ENCODE results near the gene CDC14B. TPM values are rescaled to one million over a fixed set of nuclear protein-coding genes. Genes with fewer than 3 reads are reported as not detected.
A peak's percentile ranks its signal among the peaks of the same experiment; 100 is the strongest.
"Not testable (repeated sequence)": the region's sequence is repeated elsewhere in the genome, so short reads cannot be mapped to it uniquely, and the experiment has no call there.

The CDC14B gene
- total and polyA plus RNA-seq, 2 donors (not counting 1 experiment from before 2014, with no cell fraction given): 2.8 to 8.5 TPM

DNA sequence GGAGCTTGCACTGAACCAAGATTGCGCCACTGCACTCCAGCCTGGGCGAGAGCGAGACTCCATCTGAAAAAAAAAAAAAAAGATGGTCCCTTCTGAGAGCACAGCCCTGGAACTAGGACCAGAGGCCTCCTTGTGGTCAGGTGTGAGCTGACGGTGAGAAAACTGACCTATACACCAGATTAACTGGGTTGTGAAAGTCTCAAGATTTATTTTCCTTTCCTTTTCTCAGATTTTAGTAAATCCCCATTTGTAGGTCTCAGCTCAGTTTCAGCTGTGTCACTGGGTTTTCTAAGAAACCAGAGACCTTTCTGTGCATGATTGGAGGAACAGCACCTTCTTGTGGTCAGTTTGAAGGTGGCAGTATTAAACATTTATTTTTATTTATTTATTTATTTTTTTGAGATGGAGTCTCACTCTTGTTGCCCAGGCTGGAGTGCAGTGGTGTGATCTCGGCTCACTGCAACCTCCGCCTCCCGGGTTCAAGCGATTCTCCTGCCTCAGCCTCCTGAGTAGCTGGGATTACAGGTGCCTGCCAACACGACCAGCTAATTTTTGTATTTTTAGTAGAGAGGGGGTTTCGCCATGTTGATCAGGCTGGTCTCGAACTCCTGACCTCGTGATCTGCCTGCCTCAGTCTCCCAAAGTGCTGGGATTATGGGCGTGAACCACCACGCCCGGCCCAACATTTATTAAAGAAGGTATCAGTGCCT is 47.2 kb upstream of the CDC14B start:
- not testable (repeated sequence) for H2AFZ ChIP-seq (ENCODE audit: insufficient read depth, low read depth, low read length, poor library complexity, severe bottlenecking); H3K27ac Mint-ChIP-seq
- intact Hi-C loops (cut with micrococcal nuclease): loop anchor here (1.0 kb wide), 1 partner anchor 340 kb away; no protein-coding TSS in a partner anchor

DNA sequence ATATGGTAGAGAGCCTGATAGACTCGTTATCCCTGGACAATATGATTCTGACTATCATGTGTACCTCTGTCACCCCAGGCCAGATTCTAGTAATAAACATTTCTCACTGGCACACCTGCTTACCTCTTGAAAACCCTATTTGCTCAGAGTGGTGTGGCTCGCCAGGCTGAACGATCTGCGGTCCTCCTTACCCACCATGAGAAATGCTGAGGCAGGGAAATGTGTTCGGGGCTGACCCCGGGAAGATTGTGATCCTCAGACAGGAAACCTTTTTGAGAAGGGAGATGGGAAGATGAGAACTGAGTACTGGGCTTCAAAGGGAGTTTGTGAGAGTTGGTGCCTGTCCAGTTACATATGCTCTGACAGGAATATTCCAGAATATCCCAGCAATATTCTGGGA is 46.1 kb upstream of the CDC14B start:
- POLR2A ChIA-PET: no interaction called here
- no peak for ATAC-seq (ENCODE audit: low read depth)
- Histone ChIP-seq H3K4me2 (replicated peaks; ENCODE audit: low read depth, low read length, poor library complexity, severe bottlenecking) (no peak overlapping the region), H2AFZ (ENCODE audit: insufficient read depth, low read depth, low read length, poor library complexity, severe bottlenecking) (no peak overlapping the region), H3K27ac (ENCODE audit: low read length in 2 of 2) (no peak overlapping the region), H3K9ac (ENCODE audit: low read length) (no peak overlapping the region), H3K9me3 (ENCODE audit: control extremely low read depth in 1 of 3, control insufficient read depth in 2 of 3, insufficient read depth in 1 of 3, low read length in 2 of 3) (no peaks in the 10 kb centered on the region), H3K79me2 (ENCODE audit: control insufficient read depth, insufficient read depth, low read length) (no peaks in the 10 kb centered on the region), H3K36me3 (replicated peaks in 1 of 2; ENCODE audit: control extremely low read depth in 1 of 2, control insufficient read depth in 1 of 2, extremely low read depth in 1 of 2, insufficient read depth in 2 of 2, low read length in 1 of 2) (no peaks in the 10 kb centered on the region), H3K4me3 (ENCODE audit: control extremely low read depth in 1 of 5, extremely low read depth in 1 of 5, insufficient read depth in 1 of 5, low read depth in 2 of 5, low read length in 4 of 5) (no peak overlapping the region), H3K27me3 (replicated peaks in 1 of 4; ENCODE audit: control extremely low read depth in 1 of 4, control insufficient read depth in 3 of 4, insufficient read depth in 4 of 4, low read length in 3 of 4) (peaks cover 0 to 3% (median 0%) of the 10 kb centered on the region in 4 experiments), H4K20me1 (ENCODE audit: control insufficient read depth, insufficient read depth, low read length, poor library complexity, severe bottlenecking) (no peaks in the 10 kb centered on the region), H3K4me1 (ENCODE audit: control insufficient read depth in 2 of 2, insufficient read depth in 2 of 2, low read length in 2 of 2) (peaks cover 0 to 2% of the 10 kb centered on the region in 2 donors)
- CTCF ChIA-PET: interaction anchor here (0.5 to 3.6 kb wide), 5 partner anchors 13 to 434 kb away, joined by 3 to 61 read pairs (median 3); no protein-coding TSS in a partner anchor
- 94% methylated on average over 3 of the region's 6 CpGs for WGBS (ENCODE audit: insufficient coverage)
- TF ChIP-seq, protein P1, sequence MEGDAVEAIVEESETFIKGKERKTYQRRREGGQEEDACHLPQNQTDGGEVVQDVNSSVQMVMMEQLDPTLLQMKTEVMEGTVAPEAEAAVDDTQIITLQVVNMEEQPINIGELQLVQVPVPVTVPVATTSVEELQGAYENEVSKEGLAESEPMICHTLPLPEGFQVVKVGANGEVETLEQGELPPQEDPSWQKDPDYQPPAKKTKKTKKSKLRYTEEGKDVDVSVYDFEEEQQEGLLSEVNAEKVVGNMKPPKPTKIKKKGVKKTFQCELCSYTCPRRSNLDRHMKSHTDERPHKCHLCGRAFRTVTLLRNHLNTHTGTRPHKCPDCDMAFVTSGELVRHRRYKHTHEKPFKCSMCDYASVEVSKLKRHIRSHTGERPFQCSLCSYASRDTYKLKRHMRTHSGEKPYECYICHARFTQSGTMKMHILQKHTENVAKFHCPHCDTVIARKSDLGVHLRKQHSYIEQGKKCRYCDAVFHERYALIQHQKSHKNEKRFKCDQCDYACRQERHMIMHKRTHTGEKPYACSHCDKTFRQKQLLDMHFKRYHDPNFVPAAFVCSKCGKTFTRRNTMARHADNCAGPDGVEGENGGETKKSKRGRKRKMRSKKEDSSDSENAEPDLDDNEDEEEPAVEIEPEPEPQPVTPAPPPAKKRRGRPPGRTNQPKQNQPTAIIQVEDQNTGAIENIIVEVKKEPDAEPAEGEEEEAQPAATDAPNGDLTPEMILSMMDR (IDR thresholded peaks at IDR 0.05): no peak
- TF ChIP-seq EZH2 (IDR thresholded peaks at IDR 0.05; ENCODE audit: borderline replicate concordance, insufficient read depth, low read depth, low read length, poor library complexity, severe bottlenecking): no peak
- H3K4me1 Mint-ChIP-seq: peaks cover under 1% of the 10 kb centered on the region
- intact Hi-C loops (cut with micrococcal nuclease): loop anchor here (1.0 kb wide), 1 partner anchor 338 kb away; no protein-coding TSS in a partner anchor
- no peak overlapping the region for H3K27ac Mint-ChIP-seq
- no peak for DNase-seq
- H3K9me3 Mint-ChIP-seq (ENCODE audit: insufficient read depth): no peaks in the 10 kb centered on the region
- H3K27me3 Mint-ChIP-seq: peaks cover 8% of the 10 kb centered on the region
- H3K4me3 Mint-ChIP-seq: no peak overlapping the region

More for the DNA sequence above, 47.2 kb upstream of the CDC14B start:
- H3K4me1 Mint-ChIP-seq; H3K27ac ChIP-seq (ENCODE audit: low read length in 2 of 2); H3K4me3 ChIP-seq (ENCODE audit: control extremely low read depth in 1 of 5, extremely low read depth in 1 of 5, insufficient read depth in 1 of 5, low read depth in 2 of 5, low read length in 4 of 5); H3K27me3 Mint-ChIP-seq; H3K27me3 ChIP-seq (replicated peaks in 1 of 4; ENCODE audit: control extremely low read depth in 1 of 4, control insufficient read depth in 3 of 4, insufficient read depth in 4 of 4, low read length in 3 of 4); H3K9me3 Mint-ChIP-seq (ENCODE audit: insufficient read depth); H3K36me3 ChIP-seq (replicated peaks in 1 of 2; ENCODE audit: control extremely low read depth in 1 of 2, control insufficient read depth in 1 of 2, extremely low read depth in 1 of 2, insufficient read depth in 2 of 2, low read length in 1 of 2); H4K20me1 ChIP-seq (ENCODE audit: control insufficient read depth, insufficient read depth, low read length, poor library complexity, severe bottlenecking); H3K4me2 ChIP-seq (replicated peaks; ENCODE audit: low read depth, low read length, poor library complexity, severe bottlenecking); H3K4me1 ChIP-seq (ENCODE audit: control insufficient read depth in 2 of 2, insufficient read depth in 2 of 2, low read length in 2 of 2); H3K9ac ChIP-seq (ENCODE audit: low read length); POLR2A ChIA-PET; H3K4me3 Mint-ChIP-seq; H3K79me2 ChIP-seq (ENCODE audit: control insufficient read depth, insufficient read depth, low read length); H3K9me3 ChIP-seq (ENCODE audit: control extremely low read depth in 1 of 3, control insufficient read depth in 2 of 3, insufficient read depth in 1 of 3, low read length in 2 of 3): not testable (repeated sequence)
- CTCF ChIA-PET: interaction anchor here (0.7 to 3.6 kb wide), 12 partner anchors 13 to 435 kb away, joined by 3 to 61 read pairs (median 3); no protein-coding TSS in a partner anchor
- WGBS (ENCODE audit: insufficient coverage): 89% methylated on average over 10 of the region's 15 CpGs
- TF ChIP-seq, protein P1 (IDR thresholded peaks at IDR 0.05): peak; percentile 65
- peak; percentile 36 for ATAC-seq (ENCODE audit: low read depth)
- peak; percentile 58 for DNase-seq

Measured in B cell (primary cell).